ENCODE results near the gene MFAP5.

Gene MFAP5

DNA sequence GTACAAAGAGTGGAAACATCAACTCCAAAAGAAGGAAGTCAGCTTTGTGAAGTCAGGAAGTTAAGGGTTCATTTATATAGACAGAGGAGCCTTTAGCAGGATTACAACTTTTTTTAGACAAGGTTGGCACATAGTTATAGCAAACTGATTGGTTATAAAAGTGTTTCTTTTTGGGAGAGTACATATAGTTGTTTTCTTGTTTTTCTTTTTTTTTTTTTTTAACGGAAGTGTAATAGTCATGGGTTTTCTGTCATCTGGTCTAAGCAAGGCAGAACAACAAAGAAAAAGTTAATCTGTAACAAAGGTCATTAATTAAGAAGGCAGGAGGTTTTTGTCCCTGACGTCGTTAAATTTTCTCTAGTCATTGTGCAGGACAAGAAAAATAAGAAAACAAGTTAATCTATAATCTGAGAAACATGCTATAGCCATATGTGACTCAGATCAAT lies 13.0 kb upstream of the MFAP5 start:
- TF ChIP-seq, protein P1, sequence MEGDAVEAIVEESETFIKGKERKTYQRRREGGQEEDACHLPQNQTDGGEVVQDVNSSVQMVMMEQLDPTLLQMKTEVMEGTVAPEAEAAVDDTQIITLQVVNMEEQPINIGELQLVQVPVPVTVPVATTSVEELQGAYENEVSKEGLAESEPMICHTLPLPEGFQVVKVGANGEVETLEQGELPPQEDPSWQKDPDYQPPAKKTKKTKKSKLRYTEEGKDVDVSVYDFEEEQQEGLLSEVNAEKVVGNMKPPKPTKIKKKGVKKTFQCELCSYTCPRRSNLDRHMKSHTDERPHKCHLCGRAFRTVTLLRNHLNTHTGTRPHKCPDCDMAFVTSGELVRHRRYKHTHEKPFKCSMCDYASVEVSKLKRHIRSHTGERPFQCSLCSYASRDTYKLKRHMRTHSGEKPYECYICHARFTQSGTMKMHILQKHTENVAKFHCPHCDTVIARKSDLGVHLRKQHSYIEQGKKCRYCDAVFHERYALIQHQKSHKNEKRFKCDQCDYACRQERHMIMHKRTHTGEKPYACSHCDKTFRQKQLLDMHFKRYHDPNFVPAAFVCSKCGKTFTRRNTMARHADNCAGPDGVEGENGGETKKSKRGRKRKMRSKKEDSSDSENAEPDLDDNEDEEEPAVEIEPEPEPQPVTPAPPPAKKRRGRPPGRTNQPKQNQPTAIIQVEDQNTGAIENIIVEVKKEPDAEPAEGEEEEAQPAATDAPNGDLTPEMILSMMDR (conservative IDR thresholded peaks at IDR 0.05) = no peak
- no peak for TF ChIP-seq ZFX (IDR thresholded peaks at IDR 0.05)
- no peak overlapping the region for H3K27ac ChIP-seq

DNA sequence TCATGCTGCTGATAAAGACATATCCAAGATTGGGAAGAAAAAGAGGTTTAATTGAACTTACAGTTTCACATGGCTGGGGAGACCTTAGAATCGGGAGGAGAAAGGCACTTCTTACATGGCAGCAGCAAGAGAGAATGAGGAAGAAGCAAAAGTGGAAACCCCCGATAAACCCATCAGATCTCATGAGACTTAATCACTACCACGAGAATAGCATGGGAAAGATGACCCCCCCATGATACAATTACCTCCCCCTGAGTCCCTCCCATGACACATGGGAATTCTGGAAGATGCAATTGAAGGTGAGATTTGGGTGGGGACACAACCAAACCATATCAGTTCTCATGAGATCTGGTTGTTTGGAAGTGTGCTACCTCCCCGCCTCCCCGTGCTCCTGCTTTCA lies 9.8 kb upstream of the MFAP5 start:
- no peak overlapping the region for H3K27ac ChIP-seq
- TF ChIP-seq, protein P1 (conservative IDR thresholded peaks at IDR 0.05) = no peak
- no peak for TF ChIP-seq ZFX (IDR thresholded peaks at IDR 0.05)

DNA sequence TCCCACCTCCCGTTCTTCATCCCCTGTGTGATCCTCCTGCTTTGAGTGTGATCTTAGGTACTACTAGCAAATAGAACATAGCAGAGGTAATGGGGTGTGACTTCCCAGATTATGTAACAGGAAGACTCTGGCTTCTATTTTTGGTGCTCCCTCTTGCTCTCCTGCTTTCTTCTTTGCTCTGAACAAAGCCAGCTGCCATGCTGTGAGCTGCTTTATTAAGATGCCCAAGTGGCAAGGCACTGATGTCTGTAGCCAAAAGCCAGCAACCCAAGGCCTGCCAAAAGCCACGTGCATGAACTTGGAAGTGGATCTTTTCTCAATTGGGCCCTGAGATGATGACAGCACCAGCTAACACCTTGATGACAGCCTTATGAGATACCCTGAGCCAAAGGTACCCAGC lies 5.8 kb upstream of the MFAP5 start:
- H3K27ac ChIP-seq = no peak overlapping the region
- TF ChIP-seq, protein P1 (conservative IDR thresholded peaks at IDR 0.05) = no peak
- no peak for TF ChIP-seq ZFX (IDR thresholded peaks at IDR 0.05)

DNA sequence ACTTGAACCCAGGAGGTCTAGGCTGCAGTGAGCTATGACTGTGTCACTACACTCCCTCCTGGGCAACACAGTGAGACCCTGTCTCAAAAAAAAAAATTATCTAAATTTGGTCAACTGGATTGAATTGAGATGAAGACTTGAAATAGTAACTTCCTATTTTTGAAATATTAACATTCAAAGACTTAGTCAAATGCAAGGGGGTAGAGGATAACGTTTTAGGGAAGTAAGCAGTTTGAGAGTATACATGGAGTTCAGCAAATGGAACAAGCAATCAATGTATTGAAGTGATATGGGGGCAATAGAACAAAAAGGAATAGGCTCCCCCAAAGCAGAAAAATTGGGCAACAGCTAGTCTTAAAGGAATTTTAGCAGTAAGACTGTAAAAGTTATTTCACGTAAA lies 4.6 kb upstream of the MFAP5 start:
- TF ChIP-seq, protein P1 (conservative IDR thresholded peaks at IDR 0.05) = no peak
- TF ChIP-seq ZFX (IDR thresholded peaks at IDR 0.05) = no peak
- no peak overlapping the region for H3K27ac ChIP-seq

DNA sequence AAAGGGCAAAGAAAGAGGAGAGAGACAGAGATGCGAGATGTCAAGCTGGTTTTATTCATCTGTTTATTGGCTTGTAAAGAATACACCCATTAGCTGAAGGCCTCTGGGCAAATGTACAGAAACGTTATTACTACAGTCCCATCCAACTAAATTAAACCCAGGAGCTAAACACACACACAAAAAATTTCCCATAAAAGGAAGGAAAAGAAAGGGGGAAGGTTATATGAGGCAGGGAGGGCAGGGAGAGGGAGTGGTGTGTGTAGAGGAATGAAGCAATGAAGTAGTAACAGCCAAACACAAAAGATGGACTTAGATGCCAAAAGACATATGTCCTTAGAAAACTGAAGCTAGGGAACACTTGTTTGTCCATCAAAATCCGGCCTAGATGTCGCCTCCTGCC lies 3.1 kb upstream of the MFAP5 start:
- H3K27ac ChIP-seq = no peak overlapping the region
- no peak for TF ChIP-seq ZFX (IDR thresholded peaks at IDR 0.05)
- TF ChIP-seq, protein P1 (conservative IDR thresholded peaks at IDR 0.05) = no peak

DNA sequence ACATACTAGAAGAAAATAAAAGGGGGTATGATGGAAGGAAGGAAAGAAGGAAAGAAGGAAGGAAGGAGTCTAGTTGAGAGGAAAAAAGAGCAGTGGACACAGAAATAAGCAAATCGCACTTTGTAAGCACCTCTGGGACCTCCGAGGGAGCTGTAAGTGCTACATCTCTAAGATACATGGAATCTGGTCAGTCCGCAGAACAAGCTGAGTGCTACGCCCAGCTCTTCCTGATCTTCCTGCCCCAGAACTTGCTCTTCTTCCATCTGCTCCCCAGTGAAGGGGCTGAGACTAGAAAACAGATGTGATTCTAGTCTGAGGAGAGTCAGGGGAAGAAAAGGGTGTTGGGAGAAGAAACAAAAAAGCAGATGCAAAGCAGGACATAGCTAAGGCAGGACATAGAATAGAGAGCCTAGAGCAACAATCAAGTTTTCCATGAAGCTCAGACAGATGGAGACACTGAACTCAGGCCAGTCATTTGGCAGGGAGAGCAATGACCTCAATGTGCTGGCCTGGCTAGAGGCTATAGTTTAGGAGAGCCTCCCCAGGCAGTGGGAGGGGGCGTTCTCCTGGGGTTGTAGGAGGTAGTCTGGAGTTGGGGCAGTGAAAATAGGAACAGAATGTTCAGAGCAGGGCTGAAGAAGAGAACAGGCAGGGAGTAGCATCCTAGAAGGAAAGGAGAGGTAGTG lies 1.7 kb upstream of the MFAP5 start:
- TF ChIP-seq, protein P1 (conservative IDR thresholded peaks at IDR 0.05) = no peak
- no peak for TF ChIP-seq ZFX (IDR thresholded peaks at IDR 0.05)
- H3K27ac ChIP-seq = no peak overlapping the region

DNA sequence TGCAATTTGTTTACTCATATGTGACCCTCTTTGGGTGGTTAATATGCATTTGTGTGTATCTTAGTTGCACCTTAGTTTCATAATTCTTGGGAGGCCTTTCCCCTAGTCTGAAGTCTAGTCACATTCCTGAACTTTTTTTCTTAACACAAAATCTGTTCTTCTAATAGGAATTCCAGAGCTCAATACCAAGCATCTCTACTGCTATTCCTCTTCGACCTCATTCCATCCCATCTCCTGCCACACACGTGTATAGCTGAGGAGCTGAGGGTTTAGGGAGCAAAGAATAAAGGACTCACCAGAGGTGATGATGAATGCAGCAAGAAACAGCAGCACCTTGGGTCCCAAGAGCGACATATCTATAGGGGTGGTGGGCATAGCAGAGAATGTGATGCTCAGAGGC lies 875 bp downstream of the MFAP5 start:
- TF ChIP-seq, protein P1 (conservative IDR thresholded peaks at IDR 0.05) = no peak
- TF ChIP-seq ZFX (IDR thresholded peaks at IDR 0.05) = no peak
- H3K27ac ChIP-seq = no peak overlapping the region

All from C4-2B (cell line).